Aorta (tissue), 5 donors: ENCODE measurements around the gene BPIFB2. TPM values are rescaled to one million over a fixed set of nuclear protein-coding genes. Genes with fewer than 3 reads are reported as not detected.
A peak's percentile ranks its signal among the peaks of the same experiment; 100 is the strongest.

Source experiments
- ATAC-seq: fragments of 200-7000 bp; cut with Tn5 transposase; one replicate; pipeline ENCODE4 v1.9.1; 2022; ENCODE audit warnings: moderate library complexity; ENCODE audit not compliant: low FRiP score
- DNase-seq, 2 donors: peaks; one replicate each; pipeline ENCODE4 v3.0.0-alpha.2; 2020
- H3K27ac ChIP-seq, 2 donors: one replicate each; pipeline ENCODE4 v1.5.1; 2013; ENCODE audit warnings: low read length in 2 of 2, mild to moderate bottlenecking in 2 of 2, moderate library complexity in 2 of 2, control low read depth in 1 of 2, inconsistent platforms in 1 of 2, low read depth in 1 of 2
- H3K27me3 ChIP-seq, 2 donors: one replicate each; pipeline ENCODE4 v1.6.1; 2013; ENCODE audit warnings: control low read depth in 1 of 2, low read length in 1 of 2, mild to moderate bottlenecking in 1 of 2, moderate library complexity in 1 of 2; ENCODE audit not compliant: insufficient read depth in 2 of 2, control insufficient read depth in 1 of 2
- H3K36me3 ChIP-seq, 2 donors: one replicate each; pipeline ENCODE4 v1.6.1; 2013; ENCODE audit warnings: control low read depth in 1 of 2, low read length in 1 of 2, mild to moderate bottlenecking in 1 of 2; ENCODE audit not compliant: insufficient read depth in 2 of 2, control insufficient read depth in 1 of 2
- H3K4me1 ChIP-seq, 2 donors: one replicate each; pipeline ENCODE4 v1.6.1; 2013; ENCODE audit warnings: low read length in 2 of 2, control low read depth in 1 of 2, mild to moderate bottlenecking in 1 of 2, moderate library complexity in 1 of 2; ENCODE audit not compliant: insufficient read depth in 2 of 2, control insufficient read depth in 1 of 2
- H3K4me3 ChIP-seq, 2 donors: one replicate each; pipeline ENCODE4 v1.5.1; 2013; ENCODE audit warnings: low read length in 2 of 2, control low read depth in 1 of 2, mild to moderate bottlenecking in 1 of 2
- H3K9me3 ChIP-seq: one replicate; pipeline ENCODE4 v1.6.1; 2013; ENCODE audit warnings: mild to moderate bottlenecking, low read length; ENCODE audit not compliant: control insufficient read depth
- WGBS, 2 donors: extraction: QIAGEN DNeasy Blood & Tissue Kit; methylation state at CpG; one replicate each; pipeline ENCODE4 v1.1.7; 2013; 5-methylcytosine and 5-hydroxymethylcytosine counted together
- intact Hi-C, 2 donors: fragments of 100-400 bp; cut with DNase I; formaldehyde crosslinking; loops; one replicate each; pipeline versions ENCODE4 v1.14.2 to v1.15.0; 2022
- polyA plus RNA-seq, 2 donors: library from polyadenylated mRNA; stranded (reverse); fragments of 200-250 nt; gene quantifications; one replicate each; pipeline ENCODE4 v1.2.3, GENCODE V29; 2013
- total RNA-seq, 2 donors: library from RNA; stranded (reverse); fragmentation: NEBNext Ultra II Directional; extraction: Animal tissue kit (Norgen Biotek cat#: 25700); gene quantifications; one replicate each; pipeline ENCODE4 v1.2.1, GENCODE V29; 2021
- donor health status: healthy with polysubstance abuse.
- donor health status: Bipolar disorder and iron deficiency.
- donor health status: DM: no; HTN: no; CAD: no.
- donor health status: DM: no; HTN: no; CAD: no.
- donor health status: DM: yes; HTN: yes; CAD: no.

BPIFB2 gene
- total and polyA plus RNA-seq, 4 donors, result not detected

DNA sequence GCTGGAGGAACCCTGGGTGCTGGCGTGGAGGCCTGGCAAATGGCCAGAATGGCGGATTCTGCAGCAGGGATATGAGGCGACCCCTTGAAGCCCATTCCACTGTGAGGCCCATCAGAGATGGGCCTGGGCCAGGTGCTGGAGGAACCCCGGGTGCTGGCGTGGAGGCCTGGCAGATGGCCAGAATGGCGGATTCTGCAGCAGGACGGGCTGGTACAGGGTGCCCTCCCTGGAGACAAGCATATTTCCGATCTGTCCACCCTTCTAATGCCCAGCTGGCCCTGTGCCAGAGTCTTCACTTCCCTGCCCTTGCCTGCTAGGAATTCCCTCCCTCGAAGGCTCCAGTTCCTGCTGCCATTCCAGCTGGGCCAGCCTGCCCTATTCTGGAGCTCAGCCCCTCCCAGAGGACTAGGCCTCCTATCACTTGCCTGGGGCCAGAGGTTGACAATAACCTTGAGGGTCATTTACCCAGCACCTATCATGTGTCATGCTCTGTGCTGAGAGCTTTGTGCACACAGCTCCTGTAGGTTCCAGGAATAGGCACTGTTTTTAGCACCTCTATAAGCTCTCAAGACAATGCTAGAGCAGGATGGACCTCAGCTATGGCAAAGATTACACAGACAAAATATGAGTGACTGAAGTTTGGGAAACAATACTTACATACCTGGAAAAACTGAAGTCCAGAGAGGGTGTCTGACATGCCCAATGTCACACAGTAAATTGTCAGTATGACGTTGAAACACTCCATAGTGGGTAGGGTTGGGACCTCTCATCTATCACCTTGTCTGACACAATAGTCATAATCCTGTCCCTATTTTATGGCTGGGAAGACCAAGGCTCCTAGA, 24.7 kb upstream of the BPIFB2 start:
- ATAC-seq, result no peak
- WGBS, 2 donors, result 37 to 42% methylated on average over 10 of the region's 10 CpGs
- intact Hi-C loops, result no loop called here
- Histone ChIP-seq H3K4me1 (no peaks in the 10 kb centered on the region), H3K27me3 (no peaks in the 10 kb centered on the region), H3K4me3 (no peak overlapping the region), H3K9me3 (no peaks in the 10 kb centered on the region), H3K27ac (no peak overlapping the region), H3K36me3 (no peaks in the 10 kb centered on the region)
- peak in 1 of 2 donors; percentile 76 for DNase-seq

GRCh38 chr20:32983459-32984112, 23.9 kb upstream of the BPIFB2 start:
- no peaks in the 10 kb centered on the region for H3K27me3 ChIP-seq
- H3K27ac ChIP-seq, result no peak overlapping the region
- H3K9me3 ChIP-seq, result no peaks in the 10 kb centered on the region
- ATAC-seq (no peak), DNase-seq (peak in 1 of 2 donors; percentile 72)
- H3K4me1 ChIP-seq, result no peaks in the 10 kb centered on the region
- WGBS, 2 donors, result 81 to 82% methylated on average over 12 of the region's 12 CpGs
- no peak overlapping the region for H3K4me3 ChIP-seq
- H3K36me3 ChIP-seq, result no peaks in the 10 kb centered on the region
- intact Hi-C loops, result no loop called here

DNA sequence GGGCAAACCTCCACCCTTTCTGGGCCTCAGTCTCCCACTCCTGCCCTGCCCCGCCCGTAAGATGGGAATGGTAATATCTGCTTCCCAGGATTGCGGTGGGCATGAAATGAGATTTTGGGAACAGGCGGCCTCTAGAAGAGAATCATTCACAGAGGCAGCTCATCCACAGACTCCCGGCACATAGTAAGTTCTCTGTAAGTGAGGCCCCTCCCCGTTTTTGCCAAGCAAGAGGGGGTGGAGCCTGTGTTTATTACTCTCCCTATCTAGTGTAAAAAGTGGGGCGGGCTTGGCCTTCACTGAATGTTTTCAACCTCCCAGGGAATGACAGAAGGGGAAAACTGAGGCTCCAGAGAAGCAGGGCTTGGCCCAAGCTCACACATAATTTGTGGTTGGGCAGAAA, 23.3 kb upstream of the BPIFB2 start:
- Histone ChIP-seq H3K9me3 (no peaks in the 10 kb centered on the region), H3K27me3 (no peaks in the 10 kb centered on the region), H3K4me1 (no peaks in the 10 kb centered on the region), H3K27ac (no peak overlapping the region), H3K36me3 (no peaks in the 10 kb centered on the region), H3K4me3 (no peak overlapping the region)
- intact Hi-C loops, result no loop called here
- DNase-seq, result no peak
- 66 to 72% methylated on average over 7 of the region's 7 CpGs for WGBS, 2 donors
- ATAC-seq, result no peak

DNA sequence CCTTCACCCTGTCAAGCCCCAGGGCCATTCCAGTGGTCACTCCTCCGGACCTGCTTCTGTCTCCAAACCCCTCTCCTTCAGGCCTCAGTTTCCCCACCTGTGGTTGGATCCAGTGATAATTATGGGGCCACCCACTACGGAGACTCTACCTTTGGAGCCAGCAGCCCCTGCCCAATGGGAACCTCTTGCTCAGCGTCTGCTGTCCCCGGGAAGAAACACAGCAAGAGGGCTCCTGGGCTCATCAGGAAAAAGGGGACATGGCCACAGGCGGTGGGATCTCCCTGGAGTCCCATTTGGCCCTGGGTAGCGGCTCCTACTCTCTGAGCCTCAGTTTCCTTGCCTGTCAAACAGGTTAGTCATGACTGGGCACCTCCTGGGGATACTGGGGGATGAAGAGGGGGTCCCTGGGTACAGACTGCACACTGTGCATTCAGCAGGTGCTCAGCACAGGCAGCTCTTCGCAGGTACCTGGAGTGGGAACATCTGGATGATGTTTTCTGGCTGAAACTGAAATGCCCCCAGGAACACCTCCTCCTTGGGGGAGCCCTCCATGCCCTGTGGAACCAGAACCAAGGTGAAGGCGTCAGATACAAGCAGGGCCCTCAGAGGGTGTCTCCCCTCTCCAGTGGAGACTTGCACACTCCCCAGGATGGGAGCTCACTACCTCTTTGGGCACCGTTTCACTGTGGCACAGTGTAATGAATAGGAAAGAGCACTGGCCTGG, 22.7 kb upstream of the BPIFB2 start:
- Histone ChIP-seq H3K4me3 (no peak overlapping the region), H3K9me3 (no peaks in the 10 kb centered on the region), H3K27me3 (no peaks in the 10 kb centered on the region), H3K4me1 (no peaks in the 10 kb centered on the region), H3K27ac (no peak overlapping the region), H3K36me3 (no peaks in the 10 kb centered on the region)
- intact Hi-C loops, result no loop called here
- 79 to 82% methylated on average over 9 of the region's 9 CpGs for WGBS, 2 donors
- DNase-seq (peak in 1 of 2 donors; percentile 45), ATAC-seq (no peak)

DNA sequence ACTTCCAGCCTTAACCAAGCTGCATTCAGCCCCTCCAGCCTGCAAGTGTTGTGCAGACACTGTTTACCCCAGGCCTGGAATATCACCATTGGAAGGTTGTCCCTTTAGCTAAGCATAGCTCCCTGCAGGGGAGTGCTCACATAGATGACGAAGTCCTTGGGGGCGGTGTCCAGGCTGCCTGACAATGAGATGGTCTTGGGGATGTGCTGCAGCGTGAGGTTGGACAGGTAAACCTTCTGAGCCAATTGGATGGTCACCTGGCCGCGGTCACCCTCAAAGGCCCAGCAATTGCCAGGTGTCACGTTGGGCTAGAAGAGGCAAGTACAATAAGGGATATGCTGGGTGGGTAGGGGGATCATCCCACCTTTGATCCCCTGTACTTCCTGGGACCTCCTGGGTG, 21.9 kb upstream of the BPIFB2 start:
- DNase-seq (peak in 1 of 2 donors; percentile 27), ATAC-seq (no peak)
- no peak overlapping the region for H3K27ac ChIP-seq
- peaks cover 2% of the 10 kb centered on the region for H3K9me3 ChIP-seq
- H3K36me3 ChIP-seq, result no peaks in the 10 kb centered on the region
- no peak overlapping the region for H3K4me3 ChIP-seq
- H3K27me3 ChIP-seq, result no peaks in the 10 kb centered on the region
- WGBS, 2 donors, result 86 to 87% methylated on average over 6 of the region's 6 CpGs
- intact Hi-C loops, result no loop called here
- no peaks in the 10 kb centered on the region for H3K4me1 ChIP-seq

- Histone ChIP-seq H3K4me1 (no peaks in the 10 kb centered on the region), H3K27me3 (no peaks in the 10 kb centered on the region), H3K9me3 (peaks cover 2% of the 10 kb centered on the region), H3K4me3 (no peak overlapping the region), H3K36me3 (no peaks in the 10 kb centered on the region), H3K27ac (no peak overlapping the region)
- intact Hi-C loops, result no loop called here
- ATAC-seq (no peak), DNase-seq (peak in 1 of 2 donors; percentile 59)
- 62 to 65% methylated on average over 12 to 18 of the region's 18 CpGs for WGBS, 2 donors
These were observed 21.1 kb upstream of the BPIFB2 start for GRCh38 chr20:32986331-32986966.

DNA sequence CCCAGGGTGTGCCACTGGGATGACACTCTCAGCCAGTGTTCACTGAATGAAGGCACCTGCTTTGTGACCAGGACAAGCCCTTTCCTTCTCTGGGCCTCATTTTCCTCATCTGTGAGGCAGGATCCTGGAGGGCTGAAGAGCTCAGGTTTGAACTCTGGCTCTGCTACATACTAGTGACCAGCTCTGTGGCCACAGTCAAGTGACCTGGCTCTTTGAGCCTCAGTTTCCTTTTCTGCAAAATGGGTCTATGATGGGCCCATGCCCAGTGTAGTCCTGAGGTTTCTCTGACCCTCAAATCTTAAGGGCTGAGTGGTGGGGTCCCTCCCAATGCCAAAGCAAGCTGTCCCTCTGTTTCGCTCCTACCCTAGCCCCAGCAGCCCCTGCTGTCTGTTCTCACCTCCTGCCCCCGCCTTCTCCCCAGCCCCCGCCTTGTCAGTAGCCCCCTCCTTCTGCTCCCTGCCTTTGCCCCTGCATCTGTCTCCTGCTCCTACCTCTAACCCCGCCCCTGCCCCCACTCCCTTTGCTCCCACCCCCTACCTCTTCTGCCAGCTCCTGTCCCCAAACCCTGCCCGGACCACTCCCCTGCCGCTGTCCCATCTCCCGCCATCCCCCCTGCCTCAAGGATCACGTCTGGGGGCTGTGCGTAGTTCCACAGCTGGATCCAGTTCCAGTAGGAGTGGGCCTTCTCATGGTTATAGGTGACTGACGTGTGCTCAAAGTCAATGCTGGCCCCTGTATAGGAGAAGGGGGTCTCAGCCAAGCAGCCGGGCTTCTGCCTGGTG, 20.3 kb upstream of the BPIFB2 start:
- Histone ChIP-seq H3K4me3 (no peak overlapping the region), H3K27me3 (no peaks in the 10 kb centered on the region), H3K4me1 (no peaks in the 10 kb centered on the region), H3K9me3 (peaks cover 2% of the 10 kb centered on the region), H3K36me3 (no peaks in the 10 kb centered on the region), H3K27ac (no peak overlapping the region)
- DNase-seq (no peak), ATAC-seq (no peak)
- WGBS, 2 donors, result 81 to 85% methylated on average over 11 of the region's 11 CpGs
- intact Hi-C loops, result no loop called here

DNA sequence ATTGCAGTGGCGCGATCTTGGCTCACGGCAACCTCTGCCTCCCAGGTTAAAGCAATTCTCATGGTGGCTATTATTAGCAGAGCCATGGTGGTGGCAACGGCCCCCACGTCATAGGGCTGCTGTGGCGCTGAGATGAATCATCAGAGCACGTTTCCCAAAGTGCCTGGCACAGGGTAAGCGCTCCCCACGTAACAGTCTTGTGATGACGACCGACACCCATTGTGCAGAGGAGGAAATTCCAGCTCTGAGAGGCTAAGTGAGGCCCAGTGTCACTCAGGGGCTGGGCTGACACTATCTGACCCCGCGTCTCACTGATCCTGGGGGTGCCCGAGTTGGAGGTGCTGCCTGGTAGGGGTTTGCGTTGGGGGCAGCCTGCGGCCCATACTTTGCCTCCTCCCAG, 19.5 kb upstream of the BPIFB2 start:
- ATAC-seq (no peak), DNase-seq (no peak)
- H3K4me3 ChIP-seq, result no peak overlapping the region
- no peaks in the 10 kb centered on the region for H3K4me1 ChIP-seq
- no peaks in the 10 kb centered on the region for H3K36me3 ChIP-seq
- H3K27ac ChIP-seq, result no peak overlapping the region
- 70 to 71% methylated on average over 16 of the region's 16 CpGs for WGBS, 2 donors
- intact Hi-C loops, result no loop called here
- no peaks in the 10 kb centered on the region for H3K27me3 ChIP-seq
- H3K9me3 ChIP-seq, result peaks cover 2% of the 10 kb centered on the region
